Panc1 (cell line): ENCODE measurements around the gene TNFRSF17.

Experiments used
- POLR2AphosphoS5 ChIP-seq: IDR thresholded peaks from 2 replicates; pipeline ENCODE4 v1.6.1; 2012; ENCODE audit warnings: mild to moderate bottlenecking, low read depth, low read length, moderate library complexity
- REST ChIP-seq, 2 experiments: IDR thresholded peaks; 2 replicates each; pipeline ENCODE4 v1.6.1; 2011 to 2012; ENCODE audit warnings: low read depth in 2 of 2, control low read depth in 1 of 2, low read length in 1 of 2, mild to moderate bottlenecking in 1 of 2, moderate library complexity in 1 of 2; ENCODE audit not compliant: insufficient read depth in 1 of 2
- SIN3A ChIP-seq: IDR thresholded peaks from 2 replicates; pipeline ENCODE4 v1.6.1; 2012; ENCODE audit warnings: low read depth, mild to moderate bottlenecking, low read length, moderate library complexity, borderline replicate concordance; ENCODE audit not compliant: insufficient read depth
- TCF7L2 ChIP-seq: IDR thresholded peaks from 2 replicates; pipeline ENCODE4 v1.6.1; 2011; ENCODE audit warnings: mild to moderate bottlenecking, low read depth, low read length, inconsistent platforms
- TF ChIP-seq, protein P1 (sequence below): fragments of 450-650 bp; IDR thresholded peaks from 2 replicates; pipeline ENCODE4 v1.5.1; 2017; ENCODE audit warnings: mild to moderate bottlenecking

GRCh38 chr16:12010388-12011251 lies 45.6 kb downstream of the TNFRSF17 start:
- TF ChIP-seq, protein P1, sequence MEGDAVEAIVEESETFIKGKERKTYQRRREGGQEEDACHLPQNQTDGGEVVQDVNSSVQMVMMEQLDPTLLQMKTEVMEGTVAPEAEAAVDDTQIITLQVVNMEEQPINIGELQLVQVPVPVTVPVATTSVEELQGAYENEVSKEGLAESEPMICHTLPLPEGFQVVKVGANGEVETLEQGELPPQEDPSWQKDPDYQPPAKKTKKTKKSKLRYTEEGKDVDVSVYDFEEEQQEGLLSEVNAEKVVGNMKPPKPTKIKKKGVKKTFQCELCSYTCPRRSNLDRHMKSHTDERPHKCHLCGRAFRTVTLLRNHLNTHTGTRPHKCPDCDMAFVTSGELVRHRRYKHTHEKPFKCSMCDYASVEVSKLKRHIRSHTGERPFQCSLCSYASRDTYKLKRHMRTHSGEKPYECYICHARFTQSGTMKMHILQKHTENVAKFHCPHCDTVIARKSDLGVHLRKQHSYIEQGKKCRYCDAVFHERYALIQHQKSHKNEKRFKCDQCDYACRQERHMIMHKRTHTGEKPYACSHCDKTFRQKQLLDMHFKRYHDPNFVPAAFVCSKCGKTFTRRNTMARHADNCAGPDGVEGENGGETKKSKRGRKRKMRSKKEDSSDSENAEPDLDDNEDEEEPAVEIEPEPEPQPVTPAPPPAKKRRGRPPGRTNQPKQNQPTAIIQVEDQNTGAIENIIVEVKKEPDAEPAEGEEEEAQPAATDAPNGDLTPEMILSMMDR: no peak
- no peak for TF ChIP-seq POLR2AphosphoS5
- TF ChIP-seq SIN3A: no peak
- TF ChIP-seq TCF7L2: no peak
- TF ChIP-seq REST (IDR thresholded peaks at IDR 0.05; ENCODE audit: insufficient read depth in 1 of 2, low read depth in 2 of 2, low read length in 1 of 2): no peak
